PC-3 (cell line): ENCODE results near the gene NEU1.
"Not testable (repeated sequence)": the region's sequence is repeated elsewhere in the genome, so short reads cannot be mapped to it uniquely, and the experiment has no call there.

ENCODE experiments used
- CTCF ChIP-seq: fragments of 300-600 bp; sonication (generic); conservative IDR thresholded peaks from 2 replicates; pipeline ENCODE4 v1.5.1; 2017; ENCODE audit warnings: antibody characterized with exemption, low read depth, mild to moderate bottlenecking, low read length
- EZH2 ChIP-seq: fragments of 300-600 bp; sonication (generic); IDR thresholded peaks from one replicate; pipeline ENCODE4 v1.6.1; 2017; ENCODE audit warnings: antibody characterized with exemption, mild to moderate bottlenecking, low read length; ENCODE audit not compliant: unreplicated experiment
- EZH2phosphoT487 ChIP-seq: fragments of 300-600 bp; sonication (generic); IDR thresholded peaks from 2 replicates; pipeline ENCODE4 v1.6.1; 2018; ENCODE audit warnings: mild to moderate bottlenecking, antibody characterized with exemption, low read length, borderline replicate concordance

DNA sequence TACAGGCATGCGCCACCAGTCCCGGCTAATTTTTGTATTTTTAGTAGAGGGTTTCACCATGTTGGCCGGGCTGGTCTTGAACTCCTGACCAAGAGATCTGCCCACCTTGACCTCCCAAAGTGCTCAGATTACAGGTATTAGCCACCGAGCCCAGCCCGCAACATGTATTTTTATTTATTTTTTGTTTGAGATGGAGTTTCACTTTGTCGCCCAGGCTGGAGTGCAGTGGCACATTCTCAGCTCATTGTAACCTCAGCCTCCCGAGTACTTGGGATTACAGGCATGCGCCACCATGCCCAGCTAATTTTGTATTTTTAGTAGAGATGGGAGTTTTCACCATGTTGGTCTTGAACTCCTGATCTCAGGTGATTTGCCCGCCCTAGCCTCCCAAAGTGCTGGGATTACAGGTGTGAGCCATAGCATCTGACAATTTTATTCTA lies 24.5 kb downstream of the NEU1 start:
- not testable (repeated sequence) for TF ChIP-seq CTCF, EZH2phosphoT487, EZH2
